Calu3 (cell line): ENCODE measurements around the gene TRIM33. TPM values are rescaled to one million over a fixed set of nuclear protein-coding genes. Genes with fewer than 3 reads are reported as not detected.

Experiments used
- BruUV-seq: library from RNA; stranded (reverse); fragments of 400-500 nt; replicated peaks from 2 replicates; lab custom pipeline; 2021; lab: Mats Ljungman, UMichigan
- CTCF ChIA-PET: fragments of 300-600 bp; sonication (Branson Sonifier 250); formaldehyde crosslinking; loops from one replicate; lab custom pipeline; 2022; ENCODE audit warnings: antibody characterized with exemption; lab: Charles Lee
- DNase-seq: peaks from one replicate; pipeline ENCODE4 v3.0.0; 2022
- H3K27ac Mint-ChIP-seq: one replicate; pipeline ENCODE4 v1.8.0; 2022; ENCODE audit warnings: mixed read lengths; ENCODE audit not compliant: unreplicated experiment
- H3K27me3 Mint-ChIP-seq: one replicate; pipeline ENCODE4 v1.8.0; 2022; ENCODE audit warnings: mixed read lengths; ENCODE audit not compliant: unreplicated experiment
- H3K36me3 Mint-ChIP-seq: one replicate; pipeline ENCODE4 v1.8.0; 2022; ENCODE audit warnings: mild to moderate bottlenecking, moderate library complexity, mixed read lengths; ENCODE audit not compliant: insufficient read depth, unreplicated experiment
- H3K4me1 Mint-ChIP-seq: one replicate; pipeline ENCODE4 v1.8.0; 2022; ENCODE audit warnings: mild to moderate bottlenecking, low read depth, mixed read lengths; ENCODE audit not compliant: unreplicated experiment
- H3K4me3 Mint-ChIP-seq: one replicate; pipeline ENCODE4 v1.8.0; 2022; ENCODE audit warnings: mild to moderate bottlenecking, low read depth, moderate library complexity, mixed read lengths; ENCODE audit not compliant: unreplicated experiment
- H3K9me3 Mint-ChIP-seq: one replicate; pipeline ENCODE4 v1.8.0; 2022; ENCODE audit warnings: low read depth, mixed read lengths; ENCODE audit not compliant: unreplicated experiment
- CTCF ChIP-seq: fragments of 200-600 bp; IDR thresholded peaks from one replicate; pipeline ENCODE4 v1.8.0; 2022; ENCODE audit warnings: antibody characterized with exemption; ENCODE audit not compliant: unreplicated experiment
- intact Hi-C: fragments of 100-400 bp; cut with micrococcal nuclease; formaldehyde crosslinking; loops from one replicate; pipeline ENCODE4 v1.10.0; 2022; ENCODE audit not compliant: unreplicated experiment
- total RNA-seq: library from RNA; stranded (reverse); gene quantifications from 2 replicates; pipeline ENCODE4 v1.2.3, GENCODE V29; 2022

The TRIM33 gene
- total RNA-seq, 1 experiment from 2014 or later = 42.0 TPM

GRCh38 chr1:114347431-114348209, 163.4 kb downstream of the TRIM33 start:
- CTCF ChIA-PET = interaction anchor here (0.9 kb wide), 1 partner anchor 178 kb away, joined by 3 read pairs; no protein-coding TSS in a partner anchor
- no peak for DNase-seq
- intact Hi-C loops = loop anchor here (2.0 kb wide), 2 partner anchors 211 to 323 kb away; partner anchors contain the start of gene DENND2C
- peaks cover 28% of the 10 kb centered on the region for H3K27me3 Mint-ChIP-seq
- H3K4me3 Mint-ChIP-seq = no peak overlapping the region
- no peak for TF ChIP-seq CTCF
- H3K27ac Mint-ChIP-seq = no peak overlapping the region
- BruUV-seq = no TSS peak
- peaks cover 8% of the 10 kb centered on the region for H3K4me1 Mint-ChIP-seq
- H3K9me3 Mint-ChIP-seq = no peaks in the 10 kb centered on the region
- peaks cover 5% of the 10 kb centered on the region for H3K36me3 Mint-ChIP-seq

- Mint-ChIP-seq H3K9me3 (no peaks in the 10 kb centered on the region), H3K36me3 (peaks cover 5% of the 10 kb centered on the region), H3K4me1 (peaks cover 8% of the 10 kb centered on the region), H3K4me3 (peak overlapping the region; percentile 84), H3K27me3 (peaks cover 24% of the 10 kb centered on the region), H3K27ac (peak overlapping the region; percentile 52)
- BruUV-seq = no TSS peak
- intact Hi-C loops = loop anchor here (2.0 kb wide), 2 partner anchors 212 to 324 kb away; partner anchors contain the start of gene DENND2C
- DNase-seq = peak; percentile 93
- CTCF ChIA-PET = interaction anchor here (0.9 kb wide), 2 partner anchors 179 to 325 kb away, joined by 3 to 5 read pairs; no protein-coding TSS in a partner anchor
- TF ChIP-seq CTCF = peak; percentile 95
Observed at GRCh38 chr1:114346480-114347029, 164.4 kb downstream of the TRIM33 start.

DNA sequence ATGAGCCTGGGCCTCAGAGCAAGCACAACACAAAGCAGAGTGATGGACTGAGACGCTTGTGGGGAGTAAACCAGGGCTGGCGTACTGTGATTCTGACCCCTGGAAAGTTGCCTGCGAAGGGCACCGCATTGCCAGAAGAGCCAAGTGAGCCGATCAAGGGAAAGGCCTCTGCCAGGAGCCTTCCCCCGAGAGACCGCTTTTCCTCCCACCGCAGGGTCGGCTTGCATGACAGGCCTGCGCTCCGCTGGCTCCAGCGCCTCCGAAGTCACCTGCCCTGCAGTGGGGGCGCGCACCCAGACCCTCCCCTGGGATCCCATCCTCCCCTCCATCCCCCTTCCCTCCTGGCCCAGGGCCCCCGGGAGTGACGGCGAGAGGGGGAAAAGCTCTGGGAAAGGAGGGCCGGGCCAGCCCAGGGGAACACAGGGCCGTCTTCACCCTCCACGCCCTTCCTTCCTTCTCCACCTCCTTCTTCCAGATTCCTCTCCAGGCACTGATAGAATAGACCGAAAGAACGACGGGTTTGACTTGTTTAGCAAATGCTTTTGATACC, 165.0 kb downstream of the TRIM33 start:
- TF ChIP-seq CTCF = no peak
- Mint-ChIP-seq H3K27ac (peak overlapping the region; percentile 52), H3K36me3 (peaks cover 5% of the 10 kb centered on the region), H3K4me3 (peak overlapping the region; percentile 84), H3K27me3 (peaks cover 24% of the 10 kb centered on the region), H3K4me1 (peaks cover 8% of the 10 kb centered on the region), H3K9me3 (no peaks in the 10 kb centered on the region)
- DNase-seq = peak; percentile 5
- intact Hi-C loops = loop anchor here (2.0 kb wide), 2 partner anchors 213 to 325 kb away; partner anchors contain the start of gene DENND2C
- CTCF ChIA-PET = interaction anchor here (0.6 to 0.9 kb wide), 2 partner anchors 326 kb away, joined by 3 to 5 read pairs; no protein-coding TSS in a partner anchor
- no TSS peak for BruUV-seq

- CTCF ChIA-PET = interaction anchor here (0.6 kb wide), 1 partner anchor 167 kb away, joined by 4 read pairs; no protein-coding TSS in a partner anchor
- no peak for TF ChIP-seq CTCF
- Mint-ChIP-seq H3K9me3 (no peaks in the 10 kb centered on the region), H3K27ac (no peak overlapping the region), H3K27me3 (peaks cover 28% of the 10 kb centered on the region), H3K36me3 (peaks cover 5% of the 10 kb centered on the region), H3K4me3 (no peak overlapping the region), H3K4me1 (peaks cover 8% of the 10 kb centered on the region)
- DNase-seq = no peak
- no TSS peak for BruUV-seq
- intact Hi-C loops = no loop called here
Observed at GRCh38 chr1:114344656-114345055, 166.3 kb downstream of the TRIM33 start.
